ENCODE measurements around the gene TMEM200B.
A peak's percentile ranks its signal among the peaks of the same experiment; 100 is the strongest.
"Not testable (repeated sequence)": the region's sequence is repeated elsewhere in the genome, so short reads cannot be mapped to it uniquely, and the experiment has no call there.

The TMEM200B gene

GRCh38 chr1:29094433-29094832, 29.3 kb downstream of the TMEM200B start:
- POLR2A ChIA-PET = no interaction called here
- Histone ChIP-seq H3K36me3 (ENCODE audit: control insufficient read depth in 2 of 2, insufficient read depth in 1 of 2, low read length in 2 of 2) (peaks cover 3 to 29% of the 10 kb centered on the region in 2 experiments; a peak in 2 of 3 replicates), H3K4me3 (ENCODE audit: low read depth, low read length) (no peak overlapping the region), H3K9me3 (ENCODE audit: control insufficient read depth, insufficient read depth, low read depth, low read length) (no peaks in the 10 kb centered on the region), H3K27ac (ENCODE audit: extremely low read depth, low read depth, low read length) (no peak overlapping the region), H3K4me1 (ENCODE audit: control insufficient read depth, insufficient read depth, low read length) (peaks cover 11% of the 10 kb centered on the region)
- no peak for TF ChIP-seq ZNF48 (tag by site-specific recombination; IDR thresholded peaks at IDR 0.05)
- TF ChIP-seq GFI1B (tag by site-specific recombination; IDR thresholded peaks at IDR 0.05) = no peak
- no peak for TF ChIP-seq KLF10 (tag by site-specific recombination; IDR thresholded peaks at IDR 0.05)
- TF ChIP-seq ZNF324 (tag by site-specific recombination; IDR thresholded peaks at IDR 0.05) = no peak
- no peak for TF ChIP-seq HIC1 (tag by site-specific recombination; IDR thresholded peaks at IDR 0.05)
- TF ChIP-seq REPIN1 (tag by site-specific recombination; IDR thresholded peaks at IDR 0.05; ENCODE audit: low read depth) = no peak
- TF ChIP-seq ZNF645 (tag by site-specific recombination; IDR thresholded peaks at IDR 0.05) = no peak
- TF ChIP-seq YY1 (tag by site-specific recombination; IDR thresholded peaks at IDR 0.05) = no peak
- TF ChIP-seq ZNF37A (tag by site-specific recombination; IDR thresholded peaks at IDR 0.05) = no peak
- CTCF ChIA-PET = interaction anchor here (0.5 kb wide), 1 partner anchor 678 kb away, joined by 3 read pairs; no protein-coding TSS in a partner anchor

GRCh38 chr1:29092704-29093103, 31.0 kb downstream of the TMEM200B start:
- H3K27ac ChIP-seq (ENCODE audit: extremely low read depth, low read depth, low read length); H3K9me3 ChIP-seq (ENCODE audit: control insufficient read depth, insufficient read depth, low read depth, low read length); H3K4me3 ChIP-seq (ENCODE audit: low read depth, low read length); POLR2A ChIA-PET: not testable (repeated sequence)
- CTCF ChIA-PET = interaction anchor here (0.9 kb wide), 1 partner anchor 36 kb away, joined by 4 read pairs; no protein-coding TSS in a partner anchor
- Histone ChIP-seq H3K4me1 (ENCODE audit: control insufficient read depth, insufficient read depth, low read length) (peaks cover 11% of the 10 kb centered on the region), H3K36me3 (ENCODE audit: control insufficient read depth in 2 of 2, insufficient read depth in 1 of 2, low read length in 2 of 2) (peaks cover 3 to 15% of the 10 kb centered on the region in 2 experiments; a peak in 2 of 3 replicates)
- TF ChIP-seq ZNF580 (tag by site-specific recombination; IDR thresholded peaks at IDR 0.05) (peak; percentile 84), ZNF146 (tag by site-specific recombination; IDR thresholded peaks at IDR 0.05) (peak; percentile 98), ZNF280D (tag by site-specific recombination; IDR thresholded peaks at IDR 0.05) (0 out of 2 replicates have a peak, but pooled peaks have one; percentile 49)

GRCh38 chr1:29090937-29091618, 32.6 kb downstream of the TMEM200B start:
- Histone ChIP-seq H3K4me1 (ENCODE audit: control insufficient read depth, insufficient read depth, low read length) (peaks cover under 1% of the 10 kb centered on the region; the same call in 1 of the 2 replicates), H3K9me3 (ENCODE audit: control insufficient read depth, insufficient read depth, low read depth, low read length) (no peaks in the 10 kb centered on the region), H3K36me3 (ENCODE audit: control insufficient read depth in 2 of 2, insufficient read depth in 1 of 2, low read length in 2 of 2) (peaks cover 3 to 12% of the 10 kb centered on the region in 2 experiments; a peak in 2 of 3 replicates), H3K4me3 (ENCODE audit: low read depth, low read length) (no peak overlapping the region), H3K27ac (ENCODE audit: extremely low read depth, low read depth, low read length) (no peak overlapping the region)
- ChIA-PET POLR2A (no interaction called here), CTCF (interaction anchor here (1.0 kb wide), 1 partner anchor 57 kb away, joined by 3 read pairs; no protein-coding TSS in a partner anchor)
- TF ChIP-seq ZNF398 (tag by site-specific recombination; IDR thresholded peaks at IDR 0.05) (no peak), ZNF132 (tag by site-specific recombination; IDR thresholded peaks at IDR 0.05; ENCODE audit: borderline replicate concordance) (no peak), OSR2 (tag by site-specific recombination; IDR thresholded peaks at IDR 0.05) (no peak), ZNF555 (tag by site-specific recombination; conservative IDR thresholded peaks at IDR 0.05) (no peak), ZNF324 (tag by site-specific recombination; IDR thresholded peaks at IDR 0.05) (no peak), SP3 (tag by site-specific recombination; IDR thresholded peaks at IDR 0.05) (no peak), ZNF560 (tag by site-specific recombination; IDR thresholded peaks at IDR 0.05; ENCODE audit: borderline replicate concordance) (no peak), OVOL3 (tag by site-specific recombination; IDR thresholded peaks at IDR 0.05) (no peak)

Measured in HEK293 (cell line).